Nephron (organoid): Measurements from ENCODE around the gene HOXD10.

Experiments
- H3K27ac Mint-ChIP-seq, 3 experiments: 2 replicates each; pipeline ENCODE4 v1.8.0; 2020; ENCODE audit warnings: mixed read lengths in 3 of 3, mild to moderate bottlenecking in 2 of 3, moderate library complexity in 1 of 3
- H3K27me3 Mint-ChIP-seq: 2 replicates; pipeline ENCODE4 v1.8.0; 2021; ENCODE audit warnings: low read depth, mild to moderate bottlenecking, moderate library complexity, mixed read lengths
- H3K36me3 Mint-ChIP-seq: 2 replicates; pipeline ENCODE4 v1.8.0; 2020; ENCODE audit warnings: low read depth, mixed read lengths
- H3K4me1 Mint-ChIP-seq: 2 replicates; pipeline ENCODE4 v1.8.0; 2020; ENCODE audit warnings: mixed read lengths
- H3K4me3 Mint-ChIP-seq, 3 experiments: 2 replicates each; pipeline ENCODE4 v1.8.0; 2020; ENCODE audit warnings: mild to moderate bottlenecking in 3 of 3, mixed read lengths in 3 of 3, moderate library complexity in 2 of 3
- H3K9me3 Mint-ChIP-seq: 2 replicates; pipeline ENCODE4 v1.8.0; 2020; ENCODE audit warnings: mixed read lengths
- CTCF ChIP-seq, 3 experiments: fragments of 200-600 bp; sonication (generic); IDR thresholded peaks; one replicate each; pipeline ENCODE4 v1.5.0; 2021; ENCODE audit warnings: antibody characterized with exemption in 3 of 3; ENCODE audit not compliant: unreplicated experiment in 3 of 3

HOXD10 gene

GRCh38 chr2:176100547-176101140 lies 15.9 kb upstream of the HOXD10 start:
- Mint-ChIP-seq H3K27me3 (peaks cover 100% of the 10 kb centered on the region), H3K4me3 (peak overlapping the region in 1 of 3 experiments; percentile 51)
- no peak for TF ChIP-seq CTCF (IDR thresholded peaks at IDR 0.05; ENCODE audit: unreplicated experiment in 3 of 3)

GRCh38 chr2:176101216-176101830 lies 15.3 kb upstream of the HOXD10 start:
- Mint-ChIP-seq H3K9me3 (no peaks in the 10 kb centered on the region), H3K36me3 (no peaks in the 10 kb centered on the region), H3K4me3 (no peak overlapping the region), H3K4me1 (peaks cover 37% of the 10 kb centered on the region), H3K27me3 (peaks cover 100% of the 10 kb centered on the region), H3K27ac (no peak overlapping the region)
- TF ChIP-seq CTCF (IDR thresholded peaks at IDR 0.05; ENCODE audit: unreplicated experiment in 3 of 3) = no peak

More at GRCh38 chr2:176100547-176101140, 15.9 kb upstream of the HOXD10 start:
- Mint-ChIP-seq H3K9me3 (no peaks in the 10 kb centered on the region), H3K4me1 (peaks cover 30% of the 10 kb centered on the region), H3K36me3 (no peaks in the 10 kb centered on the region), H3K27ac (no peak overlapping the region)

GRCh38 chr2:176101842-176102241 lies 14.7 kb upstream of the HOXD10 start:
- Mint-ChIP-seq H3K4me1 (peaks cover 36% of the 10 kb centered on the region), H3K27ac (no peak overlapping the region), H3K9me3 (no peaks in the 10 kb centered on the region), H3K27me3 (peaks cover 100% of the 10 kb centered on the region), H3K4me3 (no peak overlapping the region), H3K36me3 (no peaks in the 10 kb centered on the region)
- TF ChIP-seq CTCF (IDR thresholded peaks at IDR 0.05; ENCODE audit: unreplicated experiment in 3 of 3) = no peak

- Mint-ChIP-seq H3K4me3 (no peak overlapping the region), H3K27ac (no peak overlapping the region), H3K27me3 (peaks cover 100% of the 10 kb centered on the region), H3K36me3 (no peaks in the 10 kb centered on the region), H3K9me3 (no peaks in the 10 kb centered on the region), H3K4me1 (peaks cover 32% of the 10 kb centered on the region)
- TF ChIP-seq CTCF (IDR thresholded peaks at IDR 0.05; ENCODE audit: unreplicated experiment in 3 of 3) = no peak
These were observed 14.2 kb upstream of the HOXD10 start for GRCh38 chr2:176102309-176102866.

- Mint-ChIP-seq H3K4me1 (peaks cover 25% of the 10 kb centered on the region), H3K36me3 (no peaks in the 10 kb centered on the region), H3K4me3 (peak overlapping the region in 1 of 3 experiments; percentile 61), H3K27ac (peak overlapping the region in 1 of 3 experiments; percentile 94), H3K27me3 (peaks cover 96% of the 10 kb centered on the region), H3K9me3 (no peaks in the 10 kb centered on the region)
- TF ChIP-seq CTCF (IDR thresholded peaks at IDR 0.05; ENCODE audit: unreplicated experiment in 3 of 3) = no peak
These were observed 13.4 kb upstream of the HOXD10 start for GRCh38 chr2:176103194-176103593.
